Transverse colon (tissue), 4 donors: ENCODE results near the gene BTF3.

Experiments
- POLR2A ChIP-seq: fragments of 450-650 bp; IDR thresholded peaks from one replicate; pipeline ENCODE4 v1.6.1; 2016; ENCODE audit warnings: antibody characterized with exemption, mild to moderate bottlenecking, moderate library complexity
- POLR2AphosphoS5 ChIP-seq, 3 donors: sonication (generic); formaldehyde crosslinking; IDR thresholded peaks; one replicate each; pipeline ENCODE4 v1.6.1; 2016; ENCODE audit warnings: antibody characterized with exemption in 3 of 3
- TF ChIP-seq, protein P1 (sequence below), 5 experiments: fragments of 200-600 bp in 3 of 5; fragments of 450-650 bp in 2 of 5; sonication (generic) in 3 of 5; IDR thresholded peaks; 1 replicate in 2 of 5; 2 replicates in 3 of 5; pipeline ENCODE4 v1.5.1; 2016 to 2017; ENCODE audit warnings: antibody characterized with exemption in 5 of 5, inconsistent platforms in 3 of 5, mild to moderate bottlenecking in 2 of 5, moderate library complexity in 1 of 5

DNA sequence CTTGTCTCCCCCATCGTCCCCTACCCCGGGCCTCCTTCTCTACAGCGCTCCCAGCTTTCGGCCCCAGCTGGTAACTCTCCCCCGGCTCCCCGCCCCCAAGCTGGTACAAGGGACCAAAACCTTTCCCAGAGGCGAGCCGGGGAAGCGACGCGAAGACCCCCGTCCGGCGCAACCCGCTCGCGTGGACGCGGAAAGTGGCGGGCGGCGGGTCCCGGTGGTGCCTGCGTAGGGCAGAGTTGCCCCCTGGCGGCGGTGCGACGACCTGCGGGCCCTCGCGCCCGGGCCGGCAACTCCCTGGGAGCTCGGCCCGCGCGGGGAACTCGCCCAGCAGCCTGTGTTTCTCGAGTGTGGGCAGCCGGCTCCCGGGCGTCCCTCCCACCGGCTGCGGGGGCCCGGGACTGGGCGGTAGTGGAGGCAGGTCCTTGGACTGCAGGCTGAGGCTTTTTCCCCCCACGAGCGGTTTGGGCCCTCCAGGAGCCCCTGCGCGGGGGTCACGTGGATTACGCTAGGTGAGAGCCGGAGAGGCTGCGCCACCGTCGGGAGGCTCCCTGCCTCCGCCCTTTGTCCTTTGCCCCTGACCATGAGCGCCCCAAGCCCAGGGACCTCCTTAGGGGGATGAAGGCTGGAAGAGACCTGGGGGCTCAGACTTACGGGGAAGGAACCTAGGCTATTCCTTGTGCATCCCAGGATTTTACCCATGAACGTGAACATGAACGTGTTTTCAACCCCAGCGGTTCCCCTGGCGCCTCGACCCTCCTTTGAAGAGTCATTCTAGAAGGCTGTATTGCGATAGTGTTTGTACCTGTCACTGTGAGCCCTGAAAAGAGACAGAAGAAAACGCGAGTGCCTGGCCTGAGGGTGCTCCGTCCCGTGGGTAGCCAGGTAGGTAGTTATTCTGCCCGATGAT lies 46.8 kb upstream of the BTF3 start:
- no peak for TF ChIP-seq POLR2A
- no peak for TF ChIP-seq POLR2AphosphoS5 (IDR thresholded peaks at IDR 0.05)
- TF ChIP-seq, protein P1, sequence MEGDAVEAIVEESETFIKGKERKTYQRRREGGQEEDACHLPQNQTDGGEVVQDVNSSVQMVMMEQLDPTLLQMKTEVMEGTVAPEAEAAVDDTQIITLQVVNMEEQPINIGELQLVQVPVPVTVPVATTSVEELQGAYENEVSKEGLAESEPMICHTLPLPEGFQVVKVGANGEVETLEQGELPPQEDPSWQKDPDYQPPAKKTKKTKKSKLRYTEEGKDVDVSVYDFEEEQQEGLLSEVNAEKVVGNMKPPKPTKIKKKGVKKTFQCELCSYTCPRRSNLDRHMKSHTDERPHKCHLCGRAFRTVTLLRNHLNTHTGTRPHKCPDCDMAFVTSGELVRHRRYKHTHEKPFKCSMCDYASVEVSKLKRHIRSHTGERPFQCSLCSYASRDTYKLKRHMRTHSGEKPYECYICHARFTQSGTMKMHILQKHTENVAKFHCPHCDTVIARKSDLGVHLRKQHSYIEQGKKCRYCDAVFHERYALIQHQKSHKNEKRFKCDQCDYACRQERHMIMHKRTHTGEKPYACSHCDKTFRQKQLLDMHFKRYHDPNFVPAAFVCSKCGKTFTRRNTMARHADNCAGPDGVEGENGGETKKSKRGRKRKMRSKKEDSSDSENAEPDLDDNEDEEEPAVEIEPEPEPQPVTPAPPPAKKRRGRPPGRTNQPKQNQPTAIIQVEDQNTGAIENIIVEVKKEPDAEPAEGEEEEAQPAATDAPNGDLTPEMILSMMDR (IDR thresholded peaks at IDR 0.05) = peak; percentile 78 to 92 (median 90)
